RPMI7951 (cell line): ENCODE results near the gene PARP1. TPM values are rescaled to one million over a fixed set of nuclear protein-coding genes. Genes with fewer than 3 reads are reported as not detected.
"Not testable (repeated sequence)": the region's sequence is repeated elsewhere in the genome, so short reads cannot be mapped to it uniquely, and the experiment has no call there.

Experiments used
- DNase-seq: peaks from one replicate; pipeline ENCODE4 v3.0.0-alpha.2; 2012; ENCODE audit warnings: low read depth
- total RNA-seq: library from RNA; depleted of rRNA; stranded (reverse); fragments of >200 nt; shearing (Covaris generic); gene quantifications from 2 replicates; pipeline ENCODE4 v1.2.3, GENCODE V29; 2014; rRNA removed

The PARP1 gene
- total RNA-seq = 128 and 152 TPM in 2 replicates

GRCh38 chr1:226407497-226408284, at the start of gene PARP1:
Gene PARP1, minus strand, starts transcription at chr1:226408093. Its CDS starts 164 bp downstream, at chr1:226407929.
- DNase-seq = peak; percentile 94

GRCh38 chr1:226457307-226457712, 49.4 kb upstream of the PARP1 start:
- DNase-seq = no peak

- DNase-seq = no peak
These were observed 48.0 kb upstream of the PARP1 start for GRCh38 chr1:226455843-226456242.

- no peak for DNase-seq
These were observed 46.5 kb upstream of the PARP1 start for GRCh38 chr1:226454349-226454748.

- DNase-seq = no peak
These were observed 45.3 kb upstream of the PARP1 start for GRCh38 chr1:226453015-226453704.

GRCh38 chr1:226450688-226451087, 42.8 kb upstream of the PARP1 start:
- DNase-seq = no peak

GRCh38 chr1:226449823-226450222, 41.9 kb upstream of the PARP1 start:
- DNase-seq = no peak

GRCh38 chr1:226447932-226448665, 40.2 kb upstream of the PARP1 start:
- no peak for DNase-seq

- DNase-seq = no peak
These were observed 38.2 kb upstream of the PARP1 start for GRCh38 chr1:226446094-226446493.

- DNase-seq = no peak
These were observed 37.0 kb upstream of the PARP1 start for GRCh38 chr1:226444901-226445300.

GRCh38 chr1:226443439-226443838, 35.5 kb upstream of the PARP1 start:
- peak; percentile 46 for DNase-seq

- no peak for DNase-seq
These were observed 35.1 kb upstream of the PARP1 start for GRCh38 chr1:226443033-226443432.

- no peak for DNase-seq
These were observed 33.7 kb upstream of the PARP1 start for GRCh38 chr1:226441629-226442028.

GRCh38 chr1:226440512-226440911, 32.6 kb upstream of the PARP1 start:
- DNase-seq = no peak

- DNase-seq = peak; percentile 17
These were observed 30.1 kb upstream of the PARP1 start for GRCh38 chr1:226438007-226438406.

GRCh38 chr1:226436855-226437491, 29.1 kb upstream of the PARP1 start:
- no peak for DNase-seq

- DNase-seq = no peak
These were observed 28.6 kb upstream of the PARP1 start for GRCh38 chr1:226436472-226436854.

- DNase-seq = no peak
These were observed 25.4 kb upstream of the PARP1 start for GRCh38 chr1:226433341-226433720.

- no peak for DNase-seq
These were observed 24.9 kb upstream of the PARP1 start for GRCh38 chr1:226432586-226433340.

GRCh38 chr1:226431898-226432297, 24.0 kb upstream of the PARP1 start:
- not testable (repeated sequence) for DNase-seq
